ENCODE results near the gene NUDCD3.

DNA sequence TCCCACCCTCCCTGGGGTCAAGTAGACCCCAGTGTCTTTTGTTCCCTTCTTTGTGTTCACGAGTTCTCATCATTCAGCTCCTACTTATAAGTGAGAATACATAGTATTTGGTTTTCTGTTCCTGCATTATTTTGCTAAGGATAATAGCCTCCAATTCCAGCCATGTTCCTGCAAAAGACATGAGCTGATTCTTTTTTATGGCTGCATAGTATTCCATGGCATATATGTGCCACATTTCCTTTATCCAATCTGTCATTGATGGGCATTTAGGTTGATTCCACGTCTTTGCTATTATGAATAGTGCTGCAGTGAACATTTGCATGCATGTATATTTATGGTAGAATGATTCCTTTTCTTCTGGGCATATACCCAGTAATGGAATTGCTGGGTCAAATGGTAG is 136.8 kb downstream of the NUDCD3 start:
- TF ChIP-seq EZH2 (IDR thresholded peaks at IDR 0.05) (no peak), POLR2AphosphoS5 (IDR thresholded peaks at IDR 0.05; ENCODE audit: borderline replicate concordance, low read depth, low read length) (no peak)
